ENCODE data around the gene TMEM107.
A peak's percentile ranks its signal among the peaks of the same experiment; 100 is the strongest.

TMEM107 gene

DNA sequence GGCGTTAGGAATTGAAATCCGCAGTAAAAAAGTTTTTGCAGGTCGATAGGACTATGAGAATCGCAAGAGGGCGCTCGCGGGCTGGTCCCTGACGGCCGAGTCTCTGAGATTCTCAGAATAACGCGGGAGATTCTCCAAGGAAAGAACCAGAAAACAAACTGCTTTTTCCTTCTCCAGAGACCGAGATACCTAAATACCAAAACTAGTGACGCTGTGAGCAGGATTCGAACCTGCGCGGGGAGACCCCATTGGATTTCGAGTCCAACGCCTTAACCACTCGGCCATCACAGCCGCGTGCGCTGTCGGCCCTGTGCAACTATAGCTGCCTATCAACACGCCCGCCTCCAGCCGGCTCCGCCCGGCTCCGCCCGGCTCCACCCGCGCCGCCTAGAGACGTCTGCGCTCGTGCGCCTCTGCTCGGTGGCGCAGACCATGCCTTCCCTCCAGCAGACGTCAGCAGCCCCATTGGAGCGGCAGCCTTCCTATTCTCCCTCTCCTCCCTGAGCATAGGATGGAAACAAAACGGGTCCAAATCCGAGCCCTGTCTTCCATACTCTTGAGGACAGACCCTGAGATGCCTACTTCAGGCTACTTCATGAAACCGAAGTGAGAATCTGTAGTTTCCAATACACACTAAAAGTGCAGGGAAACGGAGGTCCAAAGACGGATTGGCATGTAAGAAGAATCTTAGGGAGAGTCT, 37.4 kb downstream of the TMEM107 start:
- H2AFZ ChIP-seq (ENCODE audit: low read depth, low read length) = peak overlapping the region; percentile 92
- no peaks in the 10 kb centered on the region for H4K20me1 ChIP-seq (ENCODE audit: insufficient read depth, low read length)
- TF ChIP-seq, protein P1, sequence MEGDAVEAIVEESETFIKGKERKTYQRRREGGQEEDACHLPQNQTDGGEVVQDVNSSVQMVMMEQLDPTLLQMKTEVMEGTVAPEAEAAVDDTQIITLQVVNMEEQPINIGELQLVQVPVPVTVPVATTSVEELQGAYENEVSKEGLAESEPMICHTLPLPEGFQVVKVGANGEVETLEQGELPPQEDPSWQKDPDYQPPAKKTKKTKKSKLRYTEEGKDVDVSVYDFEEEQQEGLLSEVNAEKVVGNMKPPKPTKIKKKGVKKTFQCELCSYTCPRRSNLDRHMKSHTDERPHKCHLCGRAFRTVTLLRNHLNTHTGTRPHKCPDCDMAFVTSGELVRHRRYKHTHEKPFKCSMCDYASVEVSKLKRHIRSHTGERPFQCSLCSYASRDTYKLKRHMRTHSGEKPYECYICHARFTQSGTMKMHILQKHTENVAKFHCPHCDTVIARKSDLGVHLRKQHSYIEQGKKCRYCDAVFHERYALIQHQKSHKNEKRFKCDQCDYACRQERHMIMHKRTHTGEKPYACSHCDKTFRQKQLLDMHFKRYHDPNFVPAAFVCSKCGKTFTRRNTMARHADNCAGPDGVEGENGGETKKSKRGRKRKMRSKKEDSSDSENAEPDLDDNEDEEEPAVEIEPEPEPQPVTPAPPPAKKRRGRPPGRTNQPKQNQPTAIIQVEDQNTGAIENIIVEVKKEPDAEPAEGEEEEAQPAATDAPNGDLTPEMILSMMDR (IDR thresholded peaks at IDR 0.05; ENCODE audit: low read depth, low read length) = peak; percentile 63
- no peak for TF ChIP-seq EZH2phosphoT487 (IDR thresholded peaks at IDR 0.05; ENCODE audit: low read depth)
- peaks cover 5% of the 10 kb centered on the region; the same call in 1 of the 2 replicates for H3K4me1 ChIP-seq (ENCODE audit: low read length)
- peak overlapping the region; percentile 92 for H3K4me2 ChIP-seq (ENCODE audit: low read length)
- H3K9ac ChIP-seq (ENCODE audit: low read length) = peak overlapping the region; percentile 97
- no peaks in the 10 kb centered on the region for H3K36me3 ChIP-seq (replicated peaks; ENCODE audit: low read depth, low read length)
- H3K79me2 ChIP-seq (ENCODE audit: low read length) = no peaks in the 10 kb centered on the region
- H3K9me3 ChIP-seq (ENCODE audit: insufficient read depth, low read length) = no peaks in the 10 kb centered on the region
- H3K4me3 ChIP-seq (ENCODE audit: low read length) = peak overlapping the region; percentile 97
- peak overlapping the region; percentile 92 for H3K27ac ChIP-seq (ENCODE audit: low read length)
- no peaks in the 10 kb centered on the region for H3K27me3 ChIP-seq (ENCODE audit: low read depth, low read length)

DNA sequence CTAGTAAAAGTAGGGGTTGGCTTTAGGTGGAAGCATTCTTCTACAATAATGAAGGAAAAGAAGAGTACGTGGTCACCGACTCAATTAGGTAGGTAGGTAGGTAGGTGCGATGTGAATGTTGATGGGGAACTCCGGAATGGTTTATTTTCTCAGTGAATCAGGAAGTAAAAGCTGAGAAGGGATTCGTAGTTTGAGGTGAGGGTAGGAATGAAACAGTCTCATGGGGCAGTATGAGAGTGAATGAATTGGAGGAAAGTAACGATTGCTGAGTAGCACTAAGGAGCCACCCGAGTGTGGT, 37.9 kb downstream of the TMEM107 start:
- Histone ChIP-seq H4K20me1 (ENCODE audit: insufficient read depth, low read length) (no peaks in the 10 kb centered on the region), H3K9ac (ENCODE audit: low read length) (peak overlapping the region; percentile 77), H3K27me3 (ENCODE audit: low read depth, low read length) (no peaks in the 10 kb centered on the region), H3K36me3 (replicated peaks; ENCODE audit: low read depth, low read length) (no peaks in the 10 kb centered on the region), H3K4me3 (ENCODE audit: low read length) (peak overlapping the region; percentile 97), H3K4me1 (ENCODE audit: low read length) (peaks cover 5% of the 10 kb centered on the region; the same call in 1 of the 2 replicates), H3K9me3 (ENCODE audit: insufficient read depth, low read length) (no peaks in the 10 kb centered on the region), H3K79me2 (ENCODE audit: low read length) (no peaks in the 10 kb centered on the region), H3K27ac (ENCODE audit: low read length) (peak overlapping the region; percentile 92), H2AFZ (ENCODE audit: low read depth, low read length) (peak overlapping the region; percentile 92), H3K4me2 (ENCODE audit: low read length) (peak overlapping the region; percentile 92)
- TF ChIP-seq, protein P1 (IDR thresholded peaks at IDR 0.05; ENCODE audit: low read depth, low read length) = no peak
- no peak for TF ChIP-seq EZH2phosphoT487 (IDR thresholded peaks at IDR 0.05; ENCODE audit: low read depth)

DNA sequence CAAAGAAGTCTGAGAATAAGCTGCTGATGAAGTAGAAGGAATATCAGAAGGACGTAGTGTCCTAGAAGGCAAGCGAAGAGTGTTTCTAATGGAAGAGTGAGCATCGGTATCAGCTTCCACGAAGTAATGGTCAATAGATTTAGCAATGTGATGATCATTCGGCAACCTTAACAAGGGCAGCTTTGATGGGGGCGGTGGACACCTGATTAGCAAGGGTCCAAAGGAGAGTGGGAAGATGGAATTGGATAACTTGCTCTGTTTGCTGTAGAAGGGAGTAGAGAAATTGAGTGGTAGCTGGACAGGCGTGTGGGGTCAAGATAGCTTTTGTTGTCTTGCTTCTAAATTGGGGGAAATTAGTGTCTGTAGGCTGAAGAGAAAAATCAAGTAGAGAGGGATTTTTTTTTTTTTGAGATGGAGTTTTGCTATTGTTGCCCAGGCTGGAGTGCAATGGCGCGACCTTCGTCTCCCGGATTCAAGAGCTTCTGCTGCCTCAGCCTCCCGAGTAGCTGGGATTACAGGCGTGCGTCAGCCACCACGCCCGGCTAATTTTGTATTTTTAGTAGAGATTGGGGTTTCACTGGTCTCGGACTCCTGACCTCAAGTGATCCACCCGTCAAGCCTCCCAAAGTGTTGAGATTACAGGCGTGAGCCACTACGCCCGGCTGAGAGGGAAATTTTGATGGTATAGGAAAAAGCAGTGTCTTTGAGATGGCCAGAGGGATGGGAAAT, 38.4 kb downstream of the TMEM107 start:
- Histone ChIP-seq H3K36me3 (replicated peaks; ENCODE audit: low read depth, low read length) (no peaks in the 10 kb centered on the region), H3K9me3 (ENCODE audit: insufficient read depth, low read length) (no peaks in the 10 kb centered on the region), H3K4me2 (ENCODE audit: low read length) (peak overlapping the region; percentile 92), H3K4me1 (ENCODE audit: low read length) (peaks cover 5% of the 10 kb centered on the region; the same call in 1 of the 2 replicates), H3K9ac (ENCODE audit: low read length) (peak overlapping the region; percentile 77), H4K20me1 (ENCODE audit: insufficient read depth, low read length) (no peaks in the 10 kb centered on the region), H3K27ac (ENCODE audit: low read length) (peak overlapping the region; percentile 92; the same call in 1 of the 2 replicates), H2AFZ (ENCODE audit: low read depth, low read length) (peak overlapping the region; percentile 92), H3K4me3 (ENCODE audit: low read length) (peak overlapping the region; percentile 97), H3K27me3 (ENCODE audit: low read depth, low read length) (no peaks in the 10 kb centered on the region), H3K79me2 (ENCODE audit: low read length) (no peaks in the 10 kb centered on the region)
- no peak for TF ChIP-seq EZH2phosphoT487 (IDR thresholded peaks at IDR 0.05; ENCODE audit: low read depth)
- TF ChIP-seq, protein P1 (IDR thresholded peaks at IDR 0.05; ENCODE audit: low read depth, low read length) = no peak

DNA sequence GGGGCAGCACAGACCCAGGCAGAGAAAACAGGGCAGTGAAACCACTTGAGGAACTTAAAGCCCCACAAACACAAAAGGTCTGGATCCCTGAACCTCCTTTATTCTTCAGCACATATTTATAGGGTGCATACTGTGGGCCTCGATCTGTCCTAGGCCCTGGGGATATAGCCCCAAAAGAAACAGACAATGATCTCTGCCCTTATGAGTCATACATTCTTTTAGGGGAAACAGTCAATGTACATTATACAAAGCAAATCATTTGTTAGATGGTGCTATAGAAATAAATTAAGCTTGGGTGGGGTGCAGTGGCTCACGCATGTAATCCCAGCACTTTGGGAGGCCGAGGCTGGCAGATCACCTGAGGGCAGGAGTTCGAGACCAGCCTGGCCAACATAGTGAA, 42.2 kb downstream of the TMEM107 start:
- H3K4me2 ChIP-seq (ENCODE audit: low read length) = no peak overlapping the region
- H3K9ac ChIP-seq (ENCODE audit: low read length) = no peak overlapping the region
- no peak overlapping the region for H3K4me3 ChIP-seq (ENCODE audit: low read length)
- no peaks in the 10 kb centered on the region for H4K20me1 ChIP-seq (ENCODE audit: insufficient read depth, low read length)
- H2AFZ ChIP-seq (ENCODE audit: low read depth, low read length) = no peak overlapping the region
- no peaks in the 10 kb centered on the region for H3K36me3 ChIP-seq (replicated peaks; ENCODE audit: low read depth, low read length)
- H3K27me3 ChIP-seq (ENCODE audit: low read depth, low read length) = 0 out of 2 replicates have a peak, but pooled peaks cover 4% of the 10 kb centered on the region
- H3K9me3 ChIP-seq (ENCODE audit: insufficient read depth, low read length) = no peaks in the 10 kb centered on the region
- H3K27ac ChIP-seq (ENCODE audit: low read length) = no peak overlapping the region
- no peak for TF ChIP-seq EZH2phosphoT487 (IDR thresholded peaks at IDR 0.05; ENCODE audit: low read depth)
- TF ChIP-seq, protein P1 (IDR thresholded peaks at IDR 0.05; ENCODE audit: low read depth, low read length) = no peak
- H3K4me1 ChIP-seq (ENCODE audit: low read length) = peaks cover 5% of the 10 kb centered on the region; the same call in 1 of the 2 replicates
- H3K79me2 ChIP-seq (ENCODE audit: low read length) = no peaks in the 10 kb centered on the region
